Hepatocyte (in vitro differentiated cells): ENCODE results near the gene MYH11.

Experiments
- CTCF ChIP-seq: fragments of 200-600 bp; sonication (generic); IDR thresholded peaks from 2 replicates; pipeline ENCODE4 v1.5.1; 2016; ENCODE audit warnings: antibody characterized with exemption, mild to moderate bottlenecking; ENCODE audit not compliant: poor library complexity
- EZH2 ChIP-seq: fragments of 200-600 bp; sonication (generic); IDR thresholded peaks from 2 replicates; pipeline ENCODE4 v1.6.1; 2016; ENCODE audit warnings: antibody characterized with exemption, mild to moderate bottlenecking, borderline replicate concordance

GRCh38 chr16:15739950-15740349, 116.9 kb downstream of the MYH11 start:
- TF ChIP-seq CTCF (no peak), EZH2 (no peak)
